KMS-11 (cell line): ENCODE measurements around the gene FKBP5.
"Not testable (repeated sequence)": the region's sequence is repeated elsewhere in the genome, so short reads cannot be mapped to it uniquely, and the experiment has no call there.

Experiments used
- H2AFZ ChIP-seq: fragments of 200-600 bp; sonication (generic); 2 replicates; pipeline ENCODE4 v1.6.1; 2016; ENCODE audit warnings: antibody characterized with exemption, mixed run types, low read depth
- H3K27ac ChIP-seq: fragments of 200-600 bp; sonication (generic); 2 replicates; pipeline ENCODE4 v1.6.1; 2016; ENCODE audit warnings: mild to moderate bottlenecking, mixed run types
- H3K27me3 ChIP-seq: fragments of 200-600 bp; sonication (generic); 2 replicates; pipeline ENCODE4 v1.6.1; 2017; ENCODE audit warnings: mild to moderate bottlenecking, low read depth, mixed run types, moderate library complexity; ENCODE audit not compliant: insufficient read depth
- H3K36me3 ChIP-seq: fragments of 200-600 bp; sonication (generic); 2 replicates; pipeline ENCODE4 v1.6.1; 2017; ENCODE audit warnings: mild to moderate bottlenecking, mixed run types; ENCODE audit not compliant: insufficient read depth
- H3K4me1 ChIP-seq: fragments of 200-600 bp; sonication (generic); 2 replicates; pipeline ENCODE4 v1.6.1; 2016; ENCODE audit warnings: mild to moderate bottlenecking, low read depth, mixed run types; ENCODE audit not compliant: poor library complexity, severe bottlenecking
- H3K4me2 ChIP-seq: fragments of 200-600 bp; sonication (generic); 2 replicates; pipeline ENCODE4 v1.7.0; 2016; ENCODE audit warnings: mild to moderate bottlenecking, mixed run types
- H3K4me3 ChIP-seq: fragments of 200-600 bp; sonication (generic); IDR thresholded peaks from 2 replicates; pipeline ENCODE4 v1.6.1; 2017; ENCODE audit warnings: low read depth, low read length, mixed read lengths; ENCODE audit not compliant: insufficient read depth
- H3K79me2 ChIP-seq: fragments of 200-600 bp; sonication (generic); 2 replicates; pipeline ENCODE4 v1.6.1; 2016; ENCODE audit warnings: low read depth, mixed run types; ENCODE audit not compliant: insufficient read depth
- H3K9ac ChIP-seq: fragments of 200-600 bp; sonication (generic); 2 replicates; pipeline ENCODE4 v1.6.1; 2016; ENCODE audit warnings: mild to moderate bottlenecking, mixed run types
- H4K20me1 ChIP-seq: fragments of 200-600 bp; sonication (generic); 2 replicates; pipeline ENCODE4 v1.6.1; 2016; ENCODE audit warnings: mild to moderate bottlenecking, mixed run types; ENCODE audit not compliant: insufficient read depth
- TF ChIP-seq, protein P1 (sequence below): fragments of 200-600 bp; sonication (generic); conservative IDR thresholded peaks from 2 replicates; pipeline ENCODE4 v1.6.1; 2017; ENCODE audit warnings: low read depth, mild to moderate bottlenecking, antibody characterized with exemption, low read length, moderate library complexity, mixed read lengths

FKBP5 gene

DNA sequence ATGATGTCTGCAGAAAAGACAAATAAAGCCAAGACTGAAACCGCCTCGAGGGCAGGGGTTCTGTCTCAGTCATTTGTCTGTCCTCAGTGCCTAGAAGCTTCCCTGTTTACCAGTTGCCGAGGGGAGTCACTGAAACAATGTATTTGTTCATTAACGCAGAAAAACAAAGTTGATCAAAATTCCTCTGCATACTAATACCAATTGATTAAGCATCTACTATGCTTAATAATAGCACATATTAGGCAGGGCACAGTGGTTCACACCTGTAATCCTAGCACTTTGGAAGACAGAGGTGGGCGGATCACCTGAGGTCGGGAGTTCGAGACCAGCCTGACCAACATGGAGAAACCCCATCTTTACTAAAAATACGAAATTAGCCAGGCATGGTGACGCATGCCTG lies 1.8 kb upstream of the FKBP5 start:
- Histone ChIP-seq H3K27ac (no peak overlapping the region), H3K27me3 (no peaks in the 10 kb centered on the region), H3K9ac (no peak overlapping the region), H2AFZ (no peak overlapping the region), H3K79me2 (peaks cover 29% of the 10 kb centered on the region), H4K20me1 (peaks cover 5% of the 10 kb centered on the region), H3K4me1 (peaks cover 20% of the 10 kb centered on the region), H3K4me3 (no peak overlapping the region), H3K36me3 (no peaks in the 10 kb centered on the region), H3K4me2 (no peak overlapping the region)
- TF ChIP-seq, protein P1, sequence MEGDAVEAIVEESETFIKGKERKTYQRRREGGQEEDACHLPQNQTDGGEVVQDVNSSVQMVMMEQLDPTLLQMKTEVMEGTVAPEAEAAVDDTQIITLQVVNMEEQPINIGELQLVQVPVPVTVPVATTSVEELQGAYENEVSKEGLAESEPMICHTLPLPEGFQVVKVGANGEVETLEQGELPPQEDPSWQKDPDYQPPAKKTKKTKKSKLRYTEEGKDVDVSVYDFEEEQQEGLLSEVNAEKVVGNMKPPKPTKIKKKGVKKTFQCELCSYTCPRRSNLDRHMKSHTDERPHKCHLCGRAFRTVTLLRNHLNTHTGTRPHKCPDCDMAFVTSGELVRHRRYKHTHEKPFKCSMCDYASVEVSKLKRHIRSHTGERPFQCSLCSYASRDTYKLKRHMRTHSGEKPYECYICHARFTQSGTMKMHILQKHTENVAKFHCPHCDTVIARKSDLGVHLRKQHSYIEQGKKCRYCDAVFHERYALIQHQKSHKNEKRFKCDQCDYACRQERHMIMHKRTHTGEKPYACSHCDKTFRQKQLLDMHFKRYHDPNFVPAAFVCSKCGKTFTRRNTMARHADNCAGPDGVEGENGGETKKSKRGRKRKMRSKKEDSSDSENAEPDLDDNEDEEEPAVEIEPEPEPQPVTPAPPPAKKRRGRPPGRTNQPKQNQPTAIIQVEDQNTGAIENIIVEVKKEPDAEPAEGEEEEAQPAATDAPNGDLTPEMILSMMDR, result no peak

DNA sequence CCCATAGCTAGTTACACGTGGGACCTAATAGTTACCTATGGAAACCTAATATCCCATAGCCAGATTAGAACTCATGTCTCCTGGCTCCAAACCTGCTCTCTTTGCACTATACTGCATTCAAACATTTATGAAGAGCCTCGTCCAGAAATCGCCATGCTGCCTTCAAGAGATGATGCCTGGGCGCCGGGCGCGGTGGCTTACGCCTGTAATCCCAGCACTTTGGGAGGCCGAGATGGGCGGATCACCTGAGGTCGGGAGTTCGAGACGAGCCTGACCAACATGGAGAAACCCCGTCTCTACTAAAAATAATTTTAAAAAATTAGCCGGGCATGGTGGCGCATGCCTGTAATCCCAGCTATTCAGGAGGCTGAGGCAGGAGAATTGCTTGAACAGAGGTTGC lies 1.3 kb upstream of the FKBP5 start:
- peaks cover 33% of the 10 kb centered on the region for H3K79me2 ChIP-seq
- not testable (repeated sequence) for H3K4me3 ChIP-seq, H2AFZ ChIP-seq

DNA sequence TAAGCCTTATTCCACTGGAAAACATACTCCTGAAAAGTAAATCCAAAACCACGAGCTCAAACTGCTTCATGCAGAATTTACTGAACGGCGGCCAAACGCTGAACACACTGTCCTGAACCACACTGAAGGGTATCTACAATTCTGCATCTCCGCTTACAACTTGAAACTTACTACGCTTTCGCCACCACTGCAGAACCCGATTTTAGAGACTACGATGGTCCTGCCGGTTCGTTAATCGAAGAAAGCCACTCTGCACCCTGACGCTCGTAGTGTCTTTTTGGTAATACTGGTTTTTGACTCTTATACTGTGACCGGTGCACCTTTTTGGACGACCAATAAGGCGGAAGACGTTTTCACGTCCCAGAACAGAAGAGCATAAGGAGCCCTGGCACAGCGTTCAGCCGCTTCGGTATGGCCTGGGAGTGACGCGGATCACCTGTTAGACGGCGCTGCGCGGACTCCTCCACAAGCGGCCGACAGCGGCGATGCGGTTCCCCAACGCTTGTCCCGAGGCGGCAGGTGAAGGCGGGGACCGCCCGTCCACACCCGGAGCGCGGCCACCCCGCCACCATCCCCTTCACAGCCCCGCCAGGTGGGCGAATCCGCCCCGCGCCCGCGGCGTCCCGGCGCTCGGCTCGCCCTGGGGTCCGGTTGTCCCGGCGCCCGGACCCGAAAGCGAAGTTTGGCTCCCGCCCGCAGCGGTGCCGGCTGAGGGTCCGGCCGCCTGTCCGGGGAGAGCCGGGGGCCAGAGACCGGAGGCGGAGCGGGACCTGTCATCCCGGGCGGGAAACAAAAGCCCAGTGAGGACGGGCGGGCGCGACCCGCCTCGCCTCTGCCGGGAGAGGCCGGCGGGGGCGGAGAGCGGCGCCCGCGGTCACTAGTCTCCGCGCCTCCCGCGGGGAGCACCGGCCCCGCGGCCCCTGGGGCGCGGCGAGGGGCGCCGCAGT lies 784 bp downstream of the FKBP5 start:
- Histone ChIP-seq H3K4me1 (peaks cover 29% of the 10 kb centered on the region), H3K36me3 (no peaks in the 10 kb centered on the region), H3K79me2 (peaks cover 54% of the 10 kb centered on the region), H3K27ac (peak overlapping the region; percentile 54), H3K9ac (peak overlapping the region; percentile 71), H3K27me3 (no peaks in the 10 kb centered on the region), H3K4me3 (peak overlapping the region; percentile 58), H3K4me2 (peak overlapping the region; percentile 93), H4K20me1 (peaks cover 5% of the 10 kb centered on the region), H2AFZ (peak overlapping the region; percentile 34)
- TF ChIP-seq, protein P1, result no peak

More for the DNA sequence above, 1.3 kb upstream of the FKBP5 start:
- not testable (repeated sequence) for H4K20me1 ChIP-seq, H3K27me3 ChIP-seq, H3K9ac ChIP-seq, H3K4me2 ChIP-seq, H3K27ac ChIP-seq, H3K36me3 ChIP-seq
- peaks cover 25% of the 10 kb centered on the region for H3K4me1 ChIP-seq

DNA sequence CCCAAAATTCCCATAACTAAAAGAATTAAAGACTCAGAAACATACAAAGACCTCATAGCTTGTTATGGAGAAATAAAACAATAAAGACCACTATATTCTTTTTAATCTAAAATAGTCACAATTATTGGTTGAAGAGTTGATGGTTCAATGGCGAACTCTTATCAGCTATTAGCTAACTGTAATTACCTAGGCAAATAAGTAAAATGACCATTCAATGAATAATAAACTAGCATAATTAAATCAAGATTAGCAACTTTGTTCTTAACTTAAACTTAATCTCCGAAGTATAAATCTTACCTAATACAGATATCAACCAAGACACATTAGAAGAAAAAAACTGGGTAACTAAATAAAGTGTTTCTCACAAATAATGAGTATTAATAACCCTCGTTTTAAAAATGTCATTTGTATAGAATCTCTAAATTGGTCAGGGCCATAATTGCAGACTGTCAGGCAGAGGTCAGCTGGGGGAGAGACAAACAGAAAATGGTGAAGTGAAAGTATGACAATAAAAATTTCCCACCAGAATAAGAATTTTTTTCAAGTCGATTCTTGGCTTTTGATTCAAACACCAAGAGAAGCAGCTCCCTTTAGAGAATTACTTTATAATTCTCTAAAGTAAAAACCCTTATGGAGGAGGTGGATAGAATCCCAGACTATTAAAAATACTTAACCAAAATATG lies 1.7 kb downstream of the FKBP5 start:
- Histone ChIP-seq H3K27ac (peak overlapping the region; percentile 54; the same call in 1 of the 2 replicates), H3K4me2 (peak overlapping the region; percentile 93), H3K4me1 (peaks cover 36% of the 10 kb centered on the region), H4K20me1 (peaks cover 7% of the 10 kb centered on the region), H3K79me2 (peaks cover 60% of the 10 kb centered on the region), H3K4me3 (peak overlapping the region; percentile 58), H2AFZ (no peak overlapping the region), H3K36me3 (no peaks in the 10 kb centered on the region), H3K27me3 (no peaks in the 10 kb centered on the region), H3K9ac (peak overlapping the region; percentile 71; the same call in 1 of the 2 replicates)
- TF ChIP-seq, protein P1, result no peak
